MM.1S (cell line): Measurements from ENCODE around the gene PGGHG.

Experiments used
- CTCF ChIP-seq: fragments of 300-600 bp; sonication (generic); IDR thresholded peaks from 2 replicates; pipeline ENCODE4 v1.5.1; 2016; ENCODE audit warnings: antibody characterized with exemption, low read length, mixed read lengths
- EZH2 ChIP-seq: fragments of 300-600 bp; sonication (generic); optimal IDR thresholded peaks from 2 replicates; pipeline ENCODE3; 2017; ENCODE audit warnings: low read depth, mild to moderate bottlenecking, antibody characterized with exemption, low read length, mixed read lengths

GRCh38 chr11:326592-326841, 37.6 kb downstream of the PGGHG start:
- TF ChIP-seq EZH2 (no peak), CTCF (no peak)
